Body of pancreas (tissue), 4 donors: ENCODE measurements around the gene BRD3OS. TPM values are rescaled to one million over a fixed set of nuclear protein-coding genes. Genes with fewer than 3 reads are reported as not detected.

ENCODE experiments used
- ATAC-seq: fragments of 150-250 bp; one replicate; pipeline ENCODE4 v1.9.1; 2016
- DNase-seq, 4 donors: peaks; one replicate each; pipeline ENCODE4 v3.0.0-alpha.2; 2019
- H3K27ac ChIP-seq, 4 donors: fragments of 200-600 bp; sonication (generic); 1 replicate in 3 of 4; 2 replicates in 1 of 4; pipeline versions ENCODE4 v1.5.1 to v1.6.1; 2016 to 2019; ENCODE audit warnings: mild to moderate bottlenecking in 1 of 4, mixed read lengths in 1 of 4, moderate library complexity in 1 of 4
- H3K27me3 ChIP-seq, 2 donors: fragments of 200-600 bp; sonication (generic); one replicate each; pipeline ENCODE4 v1.6.0; 2016; ENCODE audit warnings: mild to moderate bottlenecking in 1 of 2
- H3K36me3 ChIP-seq, 2 donors: fragments of 200-600 bp; sonication (generic); replicated peaks in 1 of 2; 2 replicates each; pipeline ENCODE4 v1.5.1; 2016; ENCODE audit warnings: low read depth in 2 of 2; ENCODE audit not compliant: insufficient read depth in 1 of 2
- H3K4me1 ChIP-seq: fragments of 200-600 bp; sonication (generic); one replicate; pipeline ENCODE4 v1.6.0; 2016
- H3K4me3 ChIP-seq, 2 donors: fragments of 200-600 bp; sonication (generic); 1 replicate in 1 of 2; 2 replicates in 1 of 2; pipeline ENCODE4 v1.5.1; 2016 to 2019
- H3K9me3 ChIP-seq, 3 donors: fragments of 200-600 bp; sonication (generic); 1 replicate in 2 of 3; 2 replicates in 1 of 3; pipeline ENCODE4 v1.5.1; 2016
- POLR2A ChIP-seq, 3 donors: fragments of 450-650 bp; IDR thresholded peaks; one replicate each; pipeline ENCODE4 v1.6.1; 2016; ENCODE audit warnings: antibody characterized with exemption in 3 of 3, mild to moderate bottlenecking in 2 of 3
- WGBS, 2 donors: methylation state at CpG; one replicate each; pipeline ENCODE4 v1.1.5; 2017; 5-methylcytosine and 5-hydroxymethylcytosine counted together
- intact Hi-C: fragments of 100-400 bp; cut with DNase I; formaldehyde crosslinking; loops from one replicate; pipeline ENCODE4 v1.15.1; 2023
- total RNA-seq, 2 donors: library from RNA; depleted of rRNA; stranded (reverse); fragments of >200 nt; gene quantifications; one replicate each; pipeline ENCODE4 v1.1.0, GENCODE V29; 2016
- TF ChIP-seq, protein P1 (sequence below), 7 experiments: fragments of 450-650 bp in 4 of 7; fragments of 200-600 bp in 3 of 7; sonication (generic) in 3 of 7; IDR thresholded peaks; one replicate each; pipeline ENCODE4 v1.5.1; 2016 to 2019; ENCODE audit warnings: antibody characterized with exemption in 7 of 7

The BRD3OS gene, protein sequence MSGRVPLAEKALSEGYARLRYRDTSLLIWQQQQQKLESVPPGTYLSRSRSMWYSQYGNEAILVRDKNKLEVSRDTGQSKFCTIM
- total RNA-seq = 1 to 10 TPM; 7.3 to 9.6 TPM

DNA sequence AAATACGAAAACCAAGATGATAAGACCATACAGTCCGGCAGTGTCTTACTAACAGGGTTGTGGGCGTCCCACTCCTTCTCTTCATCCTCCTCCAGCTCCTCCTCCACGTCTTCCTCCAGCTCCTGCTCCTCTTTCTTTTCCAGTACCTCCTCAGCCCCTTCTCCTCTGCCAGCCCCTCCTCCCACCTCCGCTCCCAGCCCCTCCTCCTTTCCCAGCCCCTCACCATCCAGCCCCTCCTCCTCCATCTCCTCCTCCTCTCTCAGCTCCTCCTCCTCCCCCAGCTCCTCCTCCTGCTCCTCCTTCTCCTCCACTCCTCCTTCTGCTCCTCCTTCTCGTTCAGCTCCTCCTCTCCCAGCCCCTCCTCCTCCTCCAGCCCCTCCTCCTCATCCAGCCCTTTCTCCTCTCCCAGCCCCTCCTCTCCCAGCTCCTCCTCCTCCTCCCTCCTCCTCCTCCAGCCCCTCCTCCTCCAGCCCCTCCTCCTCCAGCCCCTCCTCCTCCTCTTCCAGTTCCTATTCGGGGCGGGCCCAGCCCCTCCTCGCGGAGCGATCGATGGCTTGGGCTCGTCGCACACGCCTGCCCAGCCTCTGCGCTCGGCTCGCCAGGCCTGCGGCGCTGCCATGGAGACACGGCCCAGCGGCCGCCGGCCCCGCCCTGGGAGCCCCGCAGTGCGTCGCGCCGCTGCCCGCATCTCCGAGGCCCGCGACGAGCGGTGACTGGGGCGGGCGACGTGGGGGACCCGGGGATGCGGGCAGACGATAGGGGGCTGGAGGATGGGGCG lies at the start of gene BRD3OS:
Gene BRD3OS, plus strand, starts transcription at position 654 of the 778 bp plus-strand sequence. CDS start 1,267 bp downstream, outside the sequence.
- WGBS, 2 donors = 2 to 8% methylated on average over 6 to 34 of the region's 43 CpGs
- TF ChIP-seq POLR2A (IDR thresholded peaks at IDR 0.05) = no peak
- TF ChIP-seq, protein P1, sequence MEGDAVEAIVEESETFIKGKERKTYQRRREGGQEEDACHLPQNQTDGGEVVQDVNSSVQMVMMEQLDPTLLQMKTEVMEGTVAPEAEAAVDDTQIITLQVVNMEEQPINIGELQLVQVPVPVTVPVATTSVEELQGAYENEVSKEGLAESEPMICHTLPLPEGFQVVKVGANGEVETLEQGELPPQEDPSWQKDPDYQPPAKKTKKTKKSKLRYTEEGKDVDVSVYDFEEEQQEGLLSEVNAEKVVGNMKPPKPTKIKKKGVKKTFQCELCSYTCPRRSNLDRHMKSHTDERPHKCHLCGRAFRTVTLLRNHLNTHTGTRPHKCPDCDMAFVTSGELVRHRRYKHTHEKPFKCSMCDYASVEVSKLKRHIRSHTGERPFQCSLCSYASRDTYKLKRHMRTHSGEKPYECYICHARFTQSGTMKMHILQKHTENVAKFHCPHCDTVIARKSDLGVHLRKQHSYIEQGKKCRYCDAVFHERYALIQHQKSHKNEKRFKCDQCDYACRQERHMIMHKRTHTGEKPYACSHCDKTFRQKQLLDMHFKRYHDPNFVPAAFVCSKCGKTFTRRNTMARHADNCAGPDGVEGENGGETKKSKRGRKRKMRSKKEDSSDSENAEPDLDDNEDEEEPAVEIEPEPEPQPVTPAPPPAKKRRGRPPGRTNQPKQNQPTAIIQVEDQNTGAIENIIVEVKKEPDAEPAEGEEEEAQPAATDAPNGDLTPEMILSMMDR (IDR thresholded peaks at IDR 0.05) = no peak
- intact Hi-C loops = no loop called here
- Histone ChIP-seq H3K4me3 (peak within 1 kb of the TSS; percentile 65 to 82), H3K27ac (peak within 1 kb of the TSS in 2 of 4 donors; percentile 62 to 63), H3K27me3 (no peaks in the 10 kb centered on the region), H3K4me1 (peaks cover 7% of the 10 kb centered on the region), H3K36me3 (no peaks in the 10 kb centered on the region), H3K9me3 (no peaks in the 10 kb centered on the region)
- DNase-seq (peak; percentile 96 to 98 (median 98)), ATAC-seq (peak; percentile 97)

DNA sequence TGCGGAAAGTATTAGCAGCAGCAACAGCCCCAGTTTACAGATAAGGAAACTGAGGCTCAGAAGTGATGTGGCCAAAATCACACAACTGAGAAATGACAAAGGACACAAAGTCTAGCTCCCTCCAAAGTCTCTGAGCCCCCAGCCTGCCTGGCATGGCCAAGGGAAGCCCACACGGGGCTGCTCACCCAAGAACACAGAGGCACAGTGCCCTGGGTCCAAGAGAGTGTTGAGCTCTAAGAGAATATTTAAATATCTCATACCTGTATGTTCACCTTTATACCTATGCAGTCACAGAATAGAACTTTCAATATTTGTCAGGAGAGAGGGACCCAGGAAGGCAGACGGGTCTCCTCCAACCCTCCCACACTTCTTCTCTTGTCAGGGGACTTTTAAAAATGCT lies 49.8 kb upstream of the BRD3OS start:
- H3K4me1 ChIP-seq = peaks cover 96% of the 10 kb centered on the region
- H3K27me3 ChIP-seq = no peaks in the 10 kb centered on the region
- TF ChIP-seq POLR2A (IDR thresholded peaks at IDR 0.05) = no peak
- TF ChIP-seq, protein P1 (IDR thresholded peaks at IDR 0.05) = no peak
- WGBS, 2 donors = 81 to 97% methylated on average over 3 of the region's 3 CpGs
- no peaks in the 10 kb centered on the region for H3K9me3 ChIP-seq
- peak in 1 of 4 donors; percentile 2 for DNase-seq
- ATAC-seq = no peak
- H3K27ac ChIP-seq = peak overlapping the region; percentile 64 to 93 (median 73)
- intact Hi-C loops = no loop called here
- no peak overlapping the region for H3K4me3 ChIP-seq
- no peaks in the 10 kb centered on the region for H3K36me3 ChIP-seq

DNA sequence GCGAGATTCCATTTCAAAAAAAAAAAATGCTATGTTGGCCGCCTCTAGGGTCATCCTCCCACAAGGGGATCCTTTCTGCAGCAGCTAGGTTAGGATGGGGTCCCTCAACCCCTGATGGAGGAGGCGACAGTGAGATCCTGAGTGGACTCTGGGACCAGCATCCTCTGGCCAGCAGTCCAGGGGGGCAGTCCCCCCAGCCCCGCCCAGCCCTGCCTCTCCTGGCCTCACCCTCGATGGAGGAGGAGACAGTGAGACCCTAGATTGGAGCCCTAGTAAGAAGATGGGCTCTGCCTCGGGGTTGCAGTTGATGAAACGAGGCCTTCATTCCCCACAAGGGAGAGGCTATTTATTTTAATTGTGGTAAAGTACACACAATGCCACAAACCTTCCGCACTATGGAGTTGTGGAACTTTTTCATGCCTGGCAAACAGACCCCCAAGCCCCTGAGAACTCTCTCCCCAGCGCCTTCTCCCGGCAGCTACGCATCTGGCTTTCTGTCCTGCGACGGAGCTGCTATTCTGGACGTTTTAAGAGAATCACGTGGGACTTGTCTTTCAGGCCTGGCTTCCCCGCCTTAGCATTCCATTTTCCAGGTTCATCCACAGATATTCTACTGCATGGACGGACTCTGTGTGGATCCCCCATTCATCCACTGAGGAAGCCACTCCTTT lies 49.0 kb upstream of the BRD3OS start:
- ATAC-seq (no peak), DNase-seq (no peak)
- intact Hi-C loops = no loop called here
- no peak overlapping the region for H3K4me3 ChIP-seq
- no peaks in the 10 kb centered on the region for H3K27me3 ChIP-seq
- H3K4me1 ChIP-seq = peaks cover 100% of the 10 kb centered on the region
- no peaks in the 10 kb centered on the region for H3K9me3 ChIP-seq
- 77 to 86% methylated on average over 14 to 17 of the region's 17 CpGs for WGBS, 2 donors
- H3K27ac ChIP-seq = peak overlapping the region; percentile 84 to 93 (median 86)
- no peaks in the 10 kb centered on the region for H3K36me3 ChIP-seq
- TF ChIP-seq POLR2A (IDR thresholded peaks at IDR 0.05) = no peak
- TF ChIP-seq, protein P1 (IDR thresholded peaks at IDR 0.05) = no peak

DNA sequence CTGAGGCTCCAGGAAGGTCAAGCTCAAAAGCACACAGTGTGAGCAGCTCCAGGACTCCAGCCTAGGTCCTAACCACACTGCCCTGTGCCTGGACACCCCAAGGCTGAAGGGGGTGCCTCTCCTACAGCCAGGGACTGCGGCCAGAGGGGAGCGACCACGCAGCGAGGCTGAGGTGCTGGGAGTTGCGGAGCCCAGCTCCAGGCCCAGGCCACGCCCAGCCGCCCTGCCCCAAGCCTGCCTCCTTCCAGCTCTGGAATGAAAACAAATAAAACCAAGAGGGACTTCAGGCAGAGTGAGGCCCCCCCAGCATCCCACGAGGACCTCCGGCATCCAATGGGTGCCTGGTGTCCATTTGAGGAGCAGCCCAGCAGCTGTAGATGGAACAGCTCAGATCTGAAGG lies 48.4 kb upstream of the BRD3OS start:
- no peaks in the 10 kb centered on the region for H3K9me3 ChIP-seq
- intact Hi-C loops = no loop called here
- peaks cover 100% of the 10 kb centered on the region for H3K4me1 ChIP-seq
- H3K27me3 ChIP-seq = no peaks in the 10 kb centered on the region
- H3K27ac ChIP-seq = peak overlapping the region; percentile 84 to 93 (median 86)
- TF ChIP-seq, protein P1 (IDR thresholded peaks at IDR 0.05) = no peak
- TF ChIP-seq POLR2A (IDR thresholded peaks at IDR 0.05) = no peak
- ATAC-seq (no peak), DNase-seq (peak in 1 of 4 donors; percentile 35)
- WGBS, 2 donors = 66 to 71% methylated on average over 2 to 9 of the region's 9 CpGs
- no peak overlapping the region for H3K4me3 ChIP-seq
- no peaks in the 10 kb centered on the region for H3K36me3 ChIP-seq
